GM12878 (cell line): ENCODE data around the gene TAS2R16.

Source experiments
- BCL11A ChIP-seq: IDR thresholded peaks from 2 replicates; pipeline ENCODE4 v1.6.1; 2011; ENCODE audit warnings: low read depth, low read length
- EZH2 ChIP-seq: IDR thresholded peaks from 2 replicates; pipeline ENCODE4 v1.6.1; 2012; ENCODE audit warnings: low read depth, mild to moderate bottlenecking, control low read depth, inconsistent platforms, low read length, borderline replicate concordance; ENCODE audit not compliant: control insufficient read depth
- POLR2AphosphoS5 ChIP-seq: IDR thresholded peaks from 2 replicates; pipeline ENCODE4 v1.6.1; 2011; ENCODE audit warnings: mild to moderate bottlenecking, low read length, inconsistent platforms
- RAD21 ChIP-seq: IDR thresholded peaks from 2 replicates; pipeline ENCODE4 v1.6.1; 2011; ENCODE audit warnings: mild to moderate bottlenecking, low read depth, low read length, moderate library complexity; ENCODE audit not compliant: insufficient read depth

DNA sequence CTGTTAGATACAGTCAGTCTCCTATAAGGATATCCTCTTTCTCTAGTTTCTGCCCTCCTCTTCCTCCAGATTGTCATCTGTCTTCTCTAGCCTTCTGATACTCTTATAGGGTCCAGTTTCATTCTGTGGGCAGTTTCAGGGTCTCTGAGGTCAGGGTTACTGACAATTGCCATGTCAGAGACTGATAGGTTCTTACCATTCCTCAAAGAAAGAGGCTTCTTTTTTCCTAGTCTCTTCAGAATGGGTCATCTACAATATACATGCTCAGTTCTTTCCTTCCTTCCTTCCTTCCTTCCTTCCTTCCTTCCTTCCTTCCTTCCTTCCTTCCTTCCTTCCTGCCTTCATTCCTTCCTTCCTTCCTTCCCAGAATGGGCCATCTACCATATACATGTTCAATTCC, 48.1 kb upstream of the TAS2R16 start:
- no peak for TF ChIP-seq BCL11A
- no peak for TF ChIP-seq EZH2
- TF ChIP-seq RAD21 = no peak
- no peak for TF ChIP-seq POLR2AphosphoS5
